SK-N-SH (cell line): ENCODE results near the gene IFI16. TPM values are rescaled to one million over a fixed set of nuclear protein-coding genes. Genes with fewer than 3 reads are reported as not detected.

Experiments used
- CTCF ChIA-PET: fragments of 300-600, 350-600 bp; formaldehyde crosslinking; extraction: SDS; loops from one replicate; lab custom pipeline; 2021; lab: Yijun Ruan, JAX
- POLR2A ChIA-PET: fragments of 350-600 bp; sonication (Branson Sonifier 250); formaldehyde crosslinking; extraction: SDS; loops from one replicate; lab custom pipeline; 2020; ENCODE audit warnings: antibody characterized with exemption, inconsistent platforms; lab: Yijun Ruan, JAX
- DNase-seq: peaks from one replicate; pipeline ENCODE4 v3.0.0; 2012
- H2AFZ ChIP-seq: fragments of 200-600 bp; sonication (generic); 2 replicates; pipeline ENCODE4 v1.8.1; 2016; ENCODE audit warnings: antibody characterized with exemption, mild to moderate bottlenecking, low read depth
- H3F3A ChIP-seq: fragments of 200-600 bp; sonication (generic); replicated peaks from 2 replicates; pipeline ENCODE3; 2016; ENCODE audit warnings: antibody characterized with exemption, mild to moderate bottlenecking; ENCODE audit not compliant: insufficient read depth
- H3K27ac ChIP-seq, 2 experiments: fragments of 200-500 bp in 1 of 2; fragments of 200-600 bp in 1 of 2; sonication (Bioruptor generic) in 1 of 2; sonication (generic), shearing (Covaris generic) in 1 of 2; 2 replicates each; pipeline versions ENCODE4 v1.5.1 to v1.6.1; 2014 to 2016; ENCODE audit warnings: low read depth in 2 of 2, inconsistent platforms in 1 of 2, low read length in 1 of 2, mild to moderate bottlenecking in 1 of 2, mixed read lengths in 1 of 2
- H3K27me3 ChIP-seq: fragments of 200-600 bp; sonication (generic), shearing (Covaris generic); 2 replicates; pipeline ENCODE4 v1.6.1; 2016; ENCODE audit warnings: mixed run types; ENCODE audit not compliant: insufficient read depth
- H3K36me3 ChIP-seq, 2 experiments: fragments of 200-500 bp in 1 of 2; fragments of 200-600 bp in 1 of 2; sonication (Bioruptor generic) in 1 of 2; sonication (generic) in 1 of 2; replicated peaks in 1 of 2; 2 replicates each; pipeline versions ENCODE3 to v1.5.1; 2014 to 2016; ENCODE audit warnings: low read length in 1 of 2, mild to moderate bottlenecking in 1 of 2; ENCODE audit not compliant: insufficient read depth in 2 of 2, control insufficient read depth in 1 of 2
- H3K4me1 ChIP-seq, 2 experiments: fragments of 200-500 bp in 1 of 2; fragments of 200-600 bp in 1 of 2; sonication (Bioruptor generic) in 1 of 2; sonication (generic), shearing (Covaris generic) in 1 of 2; 2 replicates each; pipeline versions ENCODE4 v1.5.1 to v1.6.1; 2014 to 2016; ENCODE audit warnings: low read depth in 1 of 2, low read length in 1 of 2, mixed run types in 1 of 2; ENCODE audit not compliant: insufficient read depth in 2 of 2, control insufficient read depth in 1 of 2
- H3K4me2 ChIP-seq: fragments of 200-600 bp; sonication (generic), shearing (Covaris generic); 2 replicates; pipeline ENCODE4 v1.6.1; 2017; ENCODE audit warnings: mixed run types
- H3K4me3 ChIP-seq, 2 experiments: fragments of 200-500 bp in 1 of 2; fragments of 200-600 bp in 1 of 2; sonication (Bioruptor generic) in 1 of 2; sonication (generic), shearing (Covaris generic) in 1 of 2; 2 replicates each; pipeline versions ENCODE4 v1.5.1 to v1.8.1; 2014 to 2016; ENCODE audit warnings: low read depth in 2 of 2, inconsistent platforms in 1 of 2, low read length in 1 of 2, mild to moderate bottlenecking in 1 of 2, mixed read lengths in 1 of 2, moderate library complexity in 1 of 2
- H3K79me2 ChIP-seq: fragments of 200-600 bp; sonication (generic); 2 replicates; pipeline ENCODE4 v1.8.1; 2017; ENCODE audit warnings: mild to moderate bottlenecking; ENCODE audit not compliant: insufficient read depth
- H3K9ac ChIP-seq: fragments of 200-600 bp; sonication (generic); 2 replicates; pipeline ENCODE4 v1.6.1; 2017; ENCODE audit warnings: mixed run types
- H3K9me2 ChIP-seq: fragments of 200-600 bp; sonication (generic); 2 replicates; pipeline ENCODE4 v1.6.1; 2017; ENCODE audit warnings: mixed run types
- H3K9me3 ChIP-seq: fragments of 200-600 bp; sonication (generic); 2 replicates; pipeline ENCODE4 v1.6.1; 2017; ENCODE audit warnings: mixed run types, mild to moderate bottlenecking, moderate library complexity
- H4K20me1 ChIP-seq: fragments of 200-600 bp; sonication (generic); 2 replicates; pipeline ENCODE4 v1.6.1; 2017; ENCODE audit warnings: mild to moderate bottlenecking, mixed run types; ENCODE audit not compliant: insufficient read depth
- CHD2 ChIP-seq: fragments of 150-350 bp; IDR thresholded peaks from 2 replicates; pipeline ENCODE4 v1.6.1; 2018; ENCODE audit warnings: low read length; ENCODE audit not compliant: partially characterized antibody
- CTCF ChIP-seq: fragments of 200-600 bp; sonication (generic); IDR thresholded peaks from 2 replicates; pipeline ENCODE4 v1.6.1; 2017; ENCODE audit warnings: antibody characterized with exemption, mild to moderate bottlenecking, moderate library complexity
- EP300 ChIP-seq, 2 experiments: IDR thresholded peaks; 2 replicates each; pipeline versions ENCODE4 v1.4.0 to v1.6.1; 2012; ENCODE audit warnings: borderline replicate concordance in 1 of 2, low read depth in 1 of 2, low read length in 1 of 2
- GATA2 ChIP-seq: sonication (generic); formaldehyde crosslinking; IDR thresholded peaks from 2 replicates; pipeline ENCODE4 v1.5.0; 2020; ENCODE audit warnings: mild to moderate bottlenecking, missing genetic modification reagents
- JUND ChIP-seq: IDR thresholded peaks from 2 replicates; pipeline ENCODE4 v1.4.0; 2012
- MEF2A ChIP-seq: IDR thresholded peaks from 2 replicates; pipeline ENCODE4 v1.4.0; 2012; ENCODE audit warnings: low read depth, borderline replicate concordance
- MXI1 ChIP-seq: IDR thresholded peaks from 2 replicates; pipeline ENCODE4 v1.6.1; 2012; ENCODE audit warnings: mild to moderate bottlenecking, low read depth, low read length, improper control_type of control experiment
- NRF1 ChIP-seq: IDR thresholded peaks from 2 replicates; pipeline ENCODE4 v1.6.1; 2012; ENCODE audit warnings: low read depth, mild to moderate bottlenecking, low read length
- RFX5 ChIP-seq: IDR thresholded peaks from 2 replicates; pipeline ENCODE4 v1.6.1; 2012; ENCODE audit warnings: mild to moderate bottlenecking, improper control_type of control experiment, low read length
- RXRA ChIP-seq: IDR thresholded peaks from 2 replicates; pipeline ENCODE4 v1.4.0; 2012; ENCODE audit warnings: low read depth, mild to moderate bottlenecking, borderline replicate concordance
- SIN3A ChIP-seq: IDR thresholded peaks from 2 replicates; pipeline ENCODE4 v1.6.1; 2012; ENCODE audit warnings: low read depth, mild to moderate bottlenecking, low read length, moderate library complexity, borderline replicate concordance
- TAF1 ChIP-seq: IDR thresholded peaks from 2 replicates; pipeline ENCODE4 v1.6.1; 2012; ENCODE audit warnings: low read depth, mild to moderate bottlenecking, low read length, moderate library complexity, borderline replicate concordance
- USF2 ChIP-seq: fragments of 150-350 bp; IDR thresholded peaks from 2 replicates; pipeline ENCODE4 v1.6.1; 2017; ENCODE audit warnings: antibody characterized with exemption, low read length, low read depth, borderline replicate concordance
- YY1 ChIP-seq: IDR thresholded peaks from 2 replicates; pipeline ENCODE4 v1.4.0; 2012; ENCODE audit warnings: low read depth, mild to moderate bottlenecking
- WGBS: methylation state at CpG from one replicate; pipeline ENCODE4 v1.1.6; 2017; ENCODE audit warnings: low lambda C conversion rate; 5-methylcytosine and 5-hydroxymethylcytosine counted together
- polyA plus RNA-seq, 3 experiments: library from polyadenylated mRNA; depleted of rRNA; stranded (reverse); fragments of >200 nt; gene quantifications; 2 replicates each; pipeline ENCODE4 v1.2.3, GENCODE V29; 2012
- TF ChIP-seq, protein P1 (sequence below): IDR thresholded peaks from 2 replicates; pipeline ENCODE4 v1.4.0; 2012; ENCODE audit warnings: low read depth, borderline replicate concordance

IFI16 gene
- polyA plus RNA-seq, 1 of the 3 experiments (the other 2 are of a cell fraction): 56.1 TPM

GRCh38 chr1:158992787-158993312 lies 16.9 kb upstream of the IFI16 start:
- no peak for DNase-seq
- Histone ChIP-seq H3K4me1 (no peaks in the 10 kb centered on the region), H3K27ac (no peak overlapping the region), H3K9me2 (no peaks in the 10 kb centered on the region), H2AFZ (no peak overlapping the region), H4K20me1 (no peaks in the 10 kb centered on the region), H3K9me3 (no peaks in the 10 kb centered on the region), H3K27me3 (no peaks in the 10 kb centered on the region; the same call in 1 of the 2 replicates), H3K4me3 (no peak overlapping the region), H3K36me3 (no peaks in the 10 kb centered on the region), H3K79me2 (no peaks in the 10 kb centered on the region), H3K9ac (no peak overlapping the region), H3K4me2 (no peak overlapping the region), H3F3A (no peaks in the 10 kb centered on the region)
- POLR2A ChIA-PET: no interaction called here
- WGBS: 58% methylated on average over 4 of the region's 4 CpGs
- CTCF ChIA-PET: no interaction called here
- TF ChIP-seq RFX5 (no peak), MXI1 (no peak), YY1 (no peak), MEF2A (no peak), NRF1 (no peak), GATA2 (CRISPR knock-in tag) (no peak), EP300 (IDR thresholded peaks at IDR 0.05; ENCODE audit: borderline replicate concordance in 1 of 2, low read depth in 1 of 2, low read length in 1 of 2) (no peak), SIN3A (no peak), USF2 (no peak), CHD2 (no peak), JUND (no peak), CTCF (no peak)
- TF ChIP-seq, protein P1, sequence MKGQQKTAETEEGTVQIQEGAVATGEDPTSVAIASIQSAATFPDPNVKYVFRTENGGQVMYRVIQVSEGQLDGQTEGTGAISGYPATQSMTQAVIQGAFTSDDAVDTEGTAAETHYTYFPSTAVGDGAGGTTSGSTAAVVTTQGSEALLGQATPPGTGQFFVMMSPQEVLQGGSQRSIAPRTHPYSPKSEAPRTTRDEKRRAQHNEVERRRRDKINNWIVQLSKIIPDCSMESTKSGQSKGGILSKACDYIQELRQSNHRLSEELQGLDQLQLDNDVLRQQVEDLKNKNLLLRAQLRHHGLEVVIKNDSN: no peak

GRCh38 chr1:158996998-158997397 lies 12.7 kb upstream of the IFI16 start:
- no peaks in the 10 kb centered on the region for H3K27me3 ChIP-seq
- no peaks in the 10 kb centered on the region for H4K20me1 ChIP-seq
- TF ChIP-seq USF2 (no peak), YY1 (no peak), EP300 (IDR thresholded peaks at IDR 0.05; ENCODE audit: borderline replicate concordance in 1 of 2, low read depth in 1 of 2, low read length in 1 of 2) (no peak), GATA2 (CRISPR knock-in tag) (no peak), RXRA (no peak), RFX5 (no peak), TAF1 (no peak)
- TF ChIP-seq, protein P1: no peak
- H3K4me1 ChIP-seq: peaks cover 0 to 6% of the 10 kb centered on the region in 2 experiments; a peak in 3 of 4 replicates
- H3K9ac ChIP-seq: no peak overlapping the region
- H3F3A ChIP-seq: peaks cover 11% of the 10 kb centered on the region
- H3K4me3 ChIP-seq: no peak overlapping the region
- H3K4me2 ChIP-seq: no peak overlapping the region
- H3K36me3 ChIP-seq: no peaks in the 10 kb centered on the region
- H3K27ac ChIP-seq: no peak overlapping the region
- ChIA-PET POLR2A (no interaction called here), CTCF (no interaction called here)
- H3K9me2 ChIP-seq: no peaks in the 10 kb centered on the region
- no peak overlapping the region for H2AFZ ChIP-seq
- H3K79me2 ChIP-seq: no peaks in the 10 kb centered on the region
- WGBS: 19% methylated on average over 5 of the region's 5 CpGs
- no peaks in the 10 kb centered on the region for H3K9me3 ChIP-seq
- DNase-seq: no peak
